Measurements from ENCODE around the gene SLC1A7. TPM values are rescaled to one million over a fixed set of nuclear protein-coding genes. Genes with fewer than 3 reads are reported as not detected.

Gene SLC1A7
- total RNA-seq, 1 donor from 2014 or later = not detected

DNA sequence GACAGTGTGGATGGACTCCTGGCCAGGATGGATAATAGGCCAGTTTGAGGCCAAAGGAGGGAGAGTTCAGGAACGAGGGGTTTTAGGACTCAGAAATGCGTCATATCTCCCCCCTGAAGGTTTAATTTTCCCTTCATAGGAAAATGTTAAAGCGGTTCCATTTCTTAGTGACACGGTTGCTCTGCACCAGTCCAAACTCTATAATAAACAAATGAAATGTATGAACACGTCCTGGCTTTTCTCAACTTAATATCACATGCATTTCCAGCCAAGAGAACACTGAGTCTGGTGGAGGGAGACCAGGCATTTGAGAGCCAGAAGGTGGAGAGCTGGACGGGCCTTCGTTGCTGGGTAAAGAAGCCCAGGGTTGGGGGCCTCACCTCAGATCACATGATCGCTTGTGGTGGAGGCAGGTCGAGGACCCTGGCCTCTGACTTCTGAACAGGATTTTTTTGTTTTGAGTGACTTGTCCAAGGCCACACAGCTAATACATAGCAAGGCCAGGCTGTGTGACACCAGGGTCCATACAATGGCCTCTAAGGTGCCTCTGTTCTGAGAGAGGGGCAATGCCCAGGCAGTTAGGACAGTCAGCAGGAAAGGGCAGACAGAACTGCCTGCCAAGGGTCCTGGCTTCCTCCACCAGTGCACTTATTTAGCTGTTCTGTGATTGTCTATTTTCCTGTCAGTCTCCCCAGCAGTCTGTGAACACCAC, 11.4 kb downstream of the SLC1A7 start:
- Mint-ChIP-seq H3K27ac (no peak overlapping the region), H3K4me1 (ENCODE audit: unreplicated experiment) (peaks cover 10% of the 10 kb centered on the region), H3K27me3 (peaks cover 15% of the 10 kb centered on the region), H3K36me3 (no peaks in the 10 kb centered on the region), H3K4me3 (no peak overlapping the region), H3K9me3 (no peaks in the 10 kb centered on the region)
- no peak for DNase-seq (ENCODE audit: extremely low spot score, unreplicated experiment)
- TF ChIP-seq CTCF (conservative IDR thresholded peaks at IDR 0.05) = no peak

GRCh38 chr1:53130598-53130877, 11.9 kb downstream of the SLC1A7 start:
- Mint-ChIP-seq H3K27me3 (peaks cover 15% of the 10 kb centered on the region), H3K36me3 (no peaks in the 10 kb centered on the region), H3K4me3 (no peak overlapping the region), H3K27ac (no peak overlapping the region), H3K9me3 (no peaks in the 10 kb centered on the region), H3K4me1 (ENCODE audit: unreplicated experiment) (peaks cover 15% of the 10 kb centered on the region)
- DNase-seq (ENCODE audit: extremely low spot score, unreplicated experiment) = no peak
- TF ChIP-seq CTCF (conservative IDR thresholded peaks at IDR 0.05) = no peak

GRCh38 chr1:53129891-53130597, 12.4 kb downstream of the SLC1A7 start:
- no peak for TF ChIP-seq CTCF (conservative IDR thresholded peaks at IDR 0.05)
- H3K36me3 Mint-ChIP-seq = no peaks in the 10 kb centered on the region
- peaks cover 19% of the 10 kb centered on the region for H3K4me1 Mint-ChIP-seq (ENCODE audit: unreplicated experiment)
- no peak overlapping the region for H3K27ac Mint-ChIP-seq
- no peaks in the 10 kb centered on the region for H3K9me3 Mint-ChIP-seq
- H3K4me3 Mint-ChIP-seq = no peak overlapping the region
- no peak for DNase-seq (ENCODE audit: extremely low spot score, unreplicated experiment)
- H3K27me3 Mint-ChIP-seq = peaks cover 15% of the 10 kb centered on the region

- Mint-ChIP-seq H3K4me3 (no peak overlapping the region), H3K27ac (no peak overlapping the region), H3K4me1 (ENCODE audit: unreplicated experiment) (peaks cover 30% of the 10 kb centered on the region), H3K36me3 (no peaks in the 10 kb centered on the region), H3K9me3 (no peaks in the 10 kb centered on the region), H3K27me3 (peaks cover 15% of the 10 kb centered on the region)
- no peak for TF ChIP-seq CTCF (conservative IDR thresholded peaks at IDR 0.05)
- DNase-seq (ENCODE audit: extremely low spot score, unreplicated experiment) = no peak
Observed at GRCh38 chr1:53128401-53128800, 14.0 kb downstream of the SLC1A7 start.

DNA sequence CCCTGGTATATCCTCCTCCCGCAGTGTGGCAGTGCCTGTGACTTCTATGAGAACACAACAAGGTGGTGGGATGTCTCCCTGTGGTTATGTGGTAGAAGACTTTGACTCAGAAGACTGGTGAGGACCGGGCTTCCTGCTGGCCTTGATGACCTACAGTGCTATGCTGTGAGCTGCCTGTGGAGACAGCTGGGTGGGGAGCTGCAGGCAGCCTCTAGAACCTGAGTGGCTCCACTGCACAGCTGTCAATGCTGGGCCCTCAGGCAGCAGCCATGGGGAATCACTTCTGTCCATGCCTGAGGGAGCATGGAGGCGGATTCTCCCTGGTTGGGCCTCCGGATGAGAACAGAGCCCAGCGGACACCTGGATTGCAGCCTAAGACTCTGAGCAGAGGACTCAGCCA, 14.9 kb downstream of the SLC1A7 start:
- H3K36me3 Mint-ChIP-seq = no peaks in the 10 kb centered on the region
- H3K4me1 Mint-ChIP-seq (ENCODE audit: unreplicated experiment) = peaks cover 30% of the 10 kb centered on the region

More for the DNA sequence above, 14.9 kb downstream of the SLC1A7 start:
- TF ChIP-seq CTCF (conservative IDR thresholded peaks at IDR 0.05) = no peak
- H3K9me3 Mint-ChIP-seq = no peaks in the 10 kb centered on the region
- no peak overlapping the region for H3K27ac Mint-ChIP-seq
- H3K27me3 Mint-ChIP-seq = peaks cover 12% of the 10 kb centered on the region
- no peak overlapping the region for H3K4me3 Mint-ChIP-seq
- no peak for DNase-seq (ENCODE audit: extremely low spot score, unreplicated experiment)
